Retina (tissue), 1 donor: ENCODE results near the gene ADAMTS2.

Experiments used
- DNase-seq: peaks from one replicate; pipeline ENCODE4 v3.0.0-alpha.2; 2016

The ADAMTS2 gene

DNA sequence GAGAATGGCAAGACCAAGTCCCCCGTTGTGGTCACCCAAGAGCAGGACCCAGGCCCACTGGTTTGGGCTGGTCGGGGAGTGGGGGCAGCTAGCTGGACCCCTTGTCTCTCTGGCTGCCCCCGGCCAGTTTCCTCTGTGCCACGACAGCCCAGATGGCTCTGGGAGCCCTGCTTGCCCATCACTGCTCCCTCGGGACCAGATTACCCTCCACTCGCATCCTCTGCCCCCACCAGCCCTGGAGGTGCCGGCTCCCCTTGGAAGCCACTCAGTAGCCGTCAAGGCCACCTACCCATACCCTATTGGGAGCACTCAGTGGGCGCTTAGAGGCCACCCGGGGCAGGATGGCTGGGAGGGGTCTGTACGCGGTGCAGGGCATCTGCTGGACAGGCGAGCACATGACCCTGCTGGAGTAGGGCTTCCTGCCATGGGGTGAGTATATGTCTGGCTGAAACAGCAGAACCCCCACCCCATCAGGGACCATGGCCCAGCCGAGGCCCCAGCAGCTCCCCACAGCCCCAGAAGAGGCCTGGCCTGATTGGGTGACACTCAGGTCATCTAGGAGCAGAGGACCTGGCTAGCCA, 215.1 kb downstream of the ADAMTS2 start:
- no peak for DNase-seq

DNA sequence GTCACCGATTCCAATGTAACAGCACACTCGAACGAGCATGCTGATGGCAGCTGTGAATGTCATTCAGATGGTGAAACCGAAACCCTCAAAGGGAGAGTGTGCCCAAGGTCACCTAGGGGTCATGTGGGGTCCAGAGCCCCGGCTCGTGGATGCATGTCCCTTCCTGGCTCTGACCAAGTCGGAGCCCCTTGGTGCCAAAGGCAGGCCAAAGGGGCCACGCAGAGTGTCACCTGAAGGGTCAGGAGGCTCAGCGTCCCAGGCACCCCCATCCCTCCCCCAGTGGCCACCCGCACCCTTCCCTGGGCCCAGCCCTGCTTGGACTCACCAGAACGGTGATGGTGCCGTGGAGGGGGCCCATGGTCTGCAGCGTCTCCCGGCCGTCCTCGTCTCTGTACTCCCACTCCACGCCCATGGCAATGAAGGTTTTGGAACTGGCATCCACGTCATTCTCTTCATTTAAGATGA, 215.6 kb downstream of the ADAMTS2 start:
- no peak for DNase-seq

DNA sequence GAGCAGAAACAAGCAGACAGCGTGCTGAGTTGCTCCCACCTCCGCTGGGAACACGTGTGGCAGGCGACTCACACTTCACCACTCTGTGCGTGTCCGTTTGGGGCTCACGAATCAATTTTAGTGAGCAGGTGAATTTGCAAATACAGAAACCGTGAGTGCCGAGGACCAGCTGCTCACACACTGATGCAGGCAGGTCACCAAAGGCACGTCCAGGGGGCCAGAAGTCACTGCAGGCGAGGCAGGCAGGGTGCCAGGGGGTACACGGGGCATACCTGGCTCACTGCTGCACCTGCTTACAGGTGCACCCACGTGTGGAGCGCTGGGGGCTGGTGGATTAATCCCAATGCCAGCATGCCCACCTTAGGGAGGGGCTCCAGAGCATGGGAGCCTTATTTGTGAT, 216.3 kb downstream of the ADAMTS2 start:
- no peak for DNase-seq

DNA sequence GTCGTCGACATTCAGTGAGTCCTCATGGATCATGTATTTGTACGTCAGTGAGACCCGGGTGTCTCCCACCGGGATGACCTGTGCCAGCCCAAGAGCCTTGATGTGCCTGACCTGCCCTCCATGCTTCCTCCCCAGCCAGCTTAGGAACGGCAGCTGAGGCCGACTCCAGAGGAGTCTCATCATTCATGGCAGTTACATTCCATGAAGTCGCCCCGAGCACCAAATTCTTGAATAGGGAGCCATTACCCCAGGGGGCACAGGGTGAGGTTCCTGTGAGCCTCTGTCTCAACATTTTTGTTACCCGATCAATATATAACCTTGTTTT, 217.3 kb downstream of the ADAMTS2 start:
- DNase-seq: no peak

DNA sequence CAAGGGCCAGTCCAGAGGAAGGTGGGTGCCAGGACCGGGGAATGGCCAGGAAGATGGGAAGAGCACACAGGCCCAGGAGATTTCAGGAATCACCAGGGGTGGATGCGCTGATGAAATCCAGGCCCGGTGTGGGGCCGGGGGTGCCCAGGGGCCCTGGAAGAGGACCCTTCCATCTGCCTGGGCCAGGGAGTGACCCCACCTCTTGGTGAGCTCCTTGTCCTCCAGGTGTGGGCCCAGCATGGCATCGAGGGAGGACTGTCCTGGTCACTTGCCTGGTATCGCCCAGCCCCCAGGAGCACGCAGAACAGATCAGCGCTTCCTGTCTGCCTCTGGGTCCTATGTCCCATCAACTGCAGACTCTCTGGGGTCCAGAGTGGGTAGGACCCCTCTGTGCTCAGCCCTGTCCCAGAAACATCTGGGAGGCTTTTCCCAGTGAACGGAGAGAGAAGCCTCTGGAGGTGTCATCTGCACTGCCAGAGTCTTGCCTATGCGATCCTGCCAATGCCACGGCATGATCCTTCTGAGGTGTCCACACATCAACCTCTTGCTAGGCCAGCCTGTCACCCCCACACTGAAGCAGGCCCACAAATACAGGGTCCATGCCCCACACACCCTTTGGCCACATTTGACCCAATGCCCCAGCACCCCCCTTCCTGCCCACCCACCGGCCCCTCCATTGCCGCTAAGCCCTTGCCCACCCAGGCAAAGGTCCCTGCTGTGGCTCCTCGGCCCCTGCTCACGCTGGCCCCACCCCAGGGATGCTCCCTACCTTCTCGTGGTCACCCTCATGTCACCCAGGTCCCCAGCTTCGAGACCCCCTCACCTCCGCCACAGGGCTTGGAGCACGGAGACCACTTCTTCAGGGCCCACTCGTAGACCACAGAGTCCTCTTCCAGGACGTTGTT, 217.9 kb downstream of the ADAMTS2 start:
- DNase-seq: no peak

DNA sequence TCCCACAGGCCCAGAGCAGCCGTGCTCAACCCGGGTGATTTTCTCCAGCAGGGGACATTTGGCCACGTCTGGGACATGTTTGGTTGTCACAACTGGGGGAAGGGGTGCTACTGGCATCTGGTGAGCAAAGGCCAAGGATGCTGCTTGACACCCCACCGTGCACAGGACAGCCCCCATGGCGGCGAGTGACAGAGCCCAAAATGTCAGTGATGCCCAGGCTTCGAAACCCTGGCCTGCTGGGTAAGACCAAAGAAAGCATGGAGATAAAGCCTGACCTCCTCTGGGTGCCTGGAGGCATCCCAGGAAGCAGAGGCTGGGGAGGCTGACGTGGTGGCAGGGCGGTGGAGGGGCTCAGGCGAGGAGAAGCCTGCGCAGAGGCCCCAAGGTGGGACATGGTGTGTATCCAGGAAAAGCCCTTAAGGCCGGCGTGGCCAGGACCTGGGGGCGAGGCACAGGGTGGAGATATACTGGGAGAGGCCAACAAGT, 218.7 kb downstream of the ADAMTS2 start:
- no peak for DNase-seq

DNA sequence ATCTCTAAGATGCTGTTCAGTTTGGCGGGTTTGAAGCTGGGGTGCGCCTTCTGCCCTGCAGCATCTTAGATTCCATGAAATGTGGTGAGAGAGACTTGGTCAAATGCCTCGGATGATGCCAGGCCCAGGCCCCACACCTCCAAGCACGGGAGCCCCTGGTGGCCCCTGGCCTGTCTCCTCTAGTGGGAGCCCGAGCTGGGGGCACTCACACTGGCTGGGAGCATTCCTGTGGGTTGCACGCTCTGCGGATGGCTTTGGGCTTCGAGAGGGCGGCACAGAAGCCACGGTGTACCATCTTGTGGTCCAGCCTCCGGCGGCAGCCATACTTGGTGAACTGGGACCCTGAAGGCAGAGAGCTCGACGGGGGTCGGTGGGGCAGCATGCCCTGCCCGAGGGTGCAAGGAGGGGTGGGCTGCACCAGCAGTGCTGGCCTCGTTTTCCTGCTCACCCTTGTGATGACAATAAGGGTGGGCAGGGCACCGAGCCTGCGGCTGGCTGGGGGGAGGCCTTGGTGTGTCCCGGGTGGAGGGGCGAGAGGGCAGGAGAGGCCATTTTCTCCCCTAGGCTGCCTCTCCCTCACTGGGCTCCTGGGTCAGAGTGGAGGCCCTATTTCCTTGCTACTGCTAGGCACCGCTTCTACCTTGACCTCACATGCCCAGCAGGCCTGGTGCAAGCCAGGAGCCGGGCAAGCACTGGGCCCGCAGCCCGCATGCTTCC, 219.3 kb downstream of the ADAMTS2 start:
- no peak for DNase-seq

DNA sequence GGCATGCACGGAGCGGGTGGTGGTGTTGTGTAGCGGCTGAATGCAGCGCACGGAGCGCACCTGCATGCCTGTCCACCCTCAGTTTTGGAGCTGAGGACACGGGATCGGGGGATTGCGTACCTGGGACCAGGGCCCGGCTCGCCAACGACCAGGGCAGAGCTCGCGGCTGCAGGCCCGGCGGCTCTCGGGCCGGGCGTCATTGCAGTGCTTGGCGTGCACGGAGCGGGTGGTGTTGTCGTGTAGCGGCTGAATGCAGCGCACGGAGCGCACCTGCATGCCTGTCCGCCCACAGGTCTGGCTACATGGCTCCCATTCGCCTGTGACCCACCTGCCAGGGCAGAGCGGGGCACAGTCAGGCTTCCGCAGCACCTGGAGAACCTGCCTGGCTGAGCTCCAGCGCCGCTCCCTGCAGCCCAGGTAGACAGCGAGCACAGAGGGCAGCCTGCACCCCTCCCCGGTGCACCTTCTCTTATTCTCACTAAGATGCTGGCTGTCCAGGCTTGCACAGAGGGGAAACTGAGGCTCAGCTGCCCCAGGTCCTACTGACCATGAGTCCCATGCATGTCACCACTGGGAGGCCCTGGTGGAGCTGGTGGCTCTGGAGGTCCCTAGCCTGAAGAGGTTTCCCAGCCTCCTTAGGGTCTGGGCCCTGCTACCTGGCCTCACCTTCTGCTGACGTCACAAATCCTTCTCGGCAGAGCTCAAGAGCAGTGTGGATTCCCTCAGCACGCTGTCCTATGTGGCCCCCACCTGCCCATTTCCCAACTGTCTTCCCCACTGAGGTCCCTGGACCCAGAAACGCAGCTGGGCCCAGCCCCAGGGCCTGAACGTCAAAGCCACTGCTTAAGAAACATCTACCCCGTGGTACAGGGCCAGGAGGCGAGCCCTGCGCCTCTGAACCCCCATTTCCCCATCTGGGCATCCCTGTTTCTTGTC, 220.1 kb downstream of the ADAMTS2 start:
- no peak for DNase-seq

DNA sequence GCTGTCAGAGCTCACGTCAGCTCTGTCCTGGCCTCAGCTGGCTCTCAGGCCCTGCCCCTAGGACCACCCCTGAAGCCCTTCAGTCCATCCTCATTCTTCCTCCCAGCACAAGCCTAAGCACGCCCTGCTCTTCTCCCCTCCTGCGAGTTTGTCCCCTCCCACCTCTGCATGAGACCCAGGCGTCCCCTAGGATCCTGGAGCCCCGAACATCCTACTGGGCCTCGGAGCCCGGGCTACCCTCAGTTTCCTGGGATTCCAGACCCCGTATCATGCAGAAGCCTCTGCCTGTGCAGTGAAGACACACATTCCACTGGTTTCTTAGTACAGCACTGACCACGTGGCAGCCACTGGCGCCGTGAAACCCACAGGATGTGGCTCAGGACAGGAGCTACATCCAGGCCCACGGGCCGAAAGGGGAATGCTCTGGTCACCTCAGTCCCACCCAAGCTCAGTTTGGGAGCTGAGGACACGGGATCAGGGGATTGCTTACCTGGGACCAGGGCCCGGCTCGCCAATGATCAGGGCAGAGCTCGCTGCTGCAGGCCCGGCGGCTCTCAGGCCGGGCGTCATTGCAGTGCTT, 220.9 kb downstream of the ADAMTS2 start:
- no peak for DNase-seq

DNA sequence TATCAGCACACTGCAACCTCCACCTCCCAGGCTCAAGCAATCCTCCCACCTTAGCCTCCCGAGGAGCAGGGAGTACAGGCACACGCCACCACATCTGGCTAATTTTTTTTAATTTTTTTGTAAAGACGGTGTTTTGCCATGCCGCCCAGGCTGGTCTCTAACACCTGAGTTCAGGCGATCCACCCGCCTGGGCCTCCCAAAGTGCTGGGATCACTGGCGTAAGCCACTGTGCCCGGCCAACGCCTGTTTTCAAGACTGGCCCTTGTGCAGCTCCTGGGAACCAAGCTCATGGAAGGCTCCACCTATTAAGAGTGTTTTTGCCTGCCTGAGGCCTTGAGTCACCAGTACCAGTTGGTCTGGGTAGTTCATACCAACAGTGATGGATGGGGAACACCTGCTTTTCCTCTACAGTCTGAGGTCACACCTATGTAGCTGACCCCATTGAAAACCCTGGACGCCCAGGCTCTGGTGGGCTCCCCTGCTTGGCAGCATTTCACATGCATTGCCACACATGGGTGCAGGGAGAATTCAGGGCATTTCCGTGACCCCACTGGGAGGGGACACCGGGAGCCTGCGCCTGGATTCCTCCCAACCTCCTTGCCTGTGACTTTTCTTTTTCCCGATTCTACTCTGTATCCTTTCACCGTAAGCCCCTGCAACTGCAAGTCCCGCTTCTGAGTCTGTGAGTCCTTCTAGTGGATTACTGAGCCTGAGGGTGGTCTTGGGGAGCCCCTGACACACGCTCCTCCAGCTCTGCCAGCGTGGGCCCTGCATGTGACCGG, 221.6 kb downstream of the ADAMTS2 start:
- no peak for DNase-seq

DNA sequence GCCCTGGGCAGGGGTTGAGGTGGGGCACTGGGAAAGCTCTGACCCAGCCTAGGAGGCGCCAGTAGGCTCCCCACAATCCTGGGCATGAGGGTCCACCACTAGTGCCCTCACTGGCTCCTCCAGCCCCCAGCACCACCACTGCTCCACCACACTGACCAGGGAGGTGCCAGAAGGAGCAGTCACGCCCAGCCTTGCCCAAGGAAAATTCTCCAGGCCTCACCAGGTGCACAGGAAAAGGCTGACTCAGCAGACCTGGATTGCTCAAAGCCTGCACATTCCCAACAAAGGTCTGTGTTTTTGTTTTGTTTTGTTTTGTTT, 222.2 kb downstream of the ADAMTS2 start:
- DNase-seq: no peak

DNA sequence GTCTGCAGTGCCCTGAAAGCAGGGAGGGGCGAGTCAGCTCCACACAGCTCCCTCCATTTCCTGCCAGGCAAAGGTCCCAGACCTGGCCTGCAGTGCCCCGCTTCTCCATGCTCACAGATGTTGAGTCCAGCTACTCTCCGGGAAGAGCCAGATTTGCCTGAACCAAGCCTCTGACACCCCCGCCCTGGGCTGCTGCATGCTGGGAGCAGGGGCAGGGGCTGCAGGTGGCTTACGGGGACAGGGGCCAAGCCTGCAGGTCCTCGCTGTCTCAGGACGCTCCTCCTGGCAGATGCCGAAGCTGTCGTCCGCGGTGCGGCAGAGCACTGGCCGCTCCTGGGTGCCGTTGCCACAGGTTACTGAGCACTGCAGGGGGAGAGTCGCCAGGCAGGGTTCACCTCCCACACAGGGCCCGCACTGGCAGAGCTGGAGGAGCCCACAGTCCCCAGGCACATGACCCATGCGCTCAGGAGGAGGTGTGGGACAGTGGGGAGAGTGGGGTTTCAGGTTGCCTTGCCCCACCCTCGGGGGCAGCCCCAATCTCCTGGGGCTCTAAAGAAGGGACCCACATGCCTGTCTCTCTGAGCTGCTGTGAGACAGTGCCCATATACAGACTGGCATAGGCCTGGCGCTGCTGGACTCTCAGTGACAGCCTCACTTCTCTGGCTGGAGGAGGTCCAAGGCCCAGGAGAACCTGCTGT, 222.7 kb downstream of the ADAMTS2 start:
- DNase-seq: no peak

DNA sequence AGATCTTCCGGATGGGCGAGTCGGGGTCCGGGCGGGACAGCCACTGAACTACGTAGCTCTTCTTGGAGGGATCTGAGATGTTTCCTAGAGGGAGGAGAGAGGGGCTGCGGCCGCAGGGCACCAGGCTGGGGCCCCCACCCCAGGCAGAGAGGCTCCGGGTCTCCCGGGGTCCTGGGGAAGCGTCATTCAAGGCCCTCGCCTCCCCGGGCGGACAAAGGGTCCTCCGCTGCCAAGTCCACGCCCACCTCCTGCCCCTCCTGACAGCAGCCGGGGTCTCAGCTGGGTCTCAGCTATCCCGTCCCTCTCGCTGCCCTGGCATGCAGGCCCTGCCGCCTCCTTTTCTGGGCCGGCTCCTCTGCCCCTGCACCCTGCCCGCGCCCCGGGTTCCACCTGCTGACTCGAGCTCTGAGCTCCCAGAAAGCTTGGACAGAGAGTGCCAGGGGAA, 223.6 kb downstream of the ADAMTS2 start:
- no peak for DNase-seq

DNA sequence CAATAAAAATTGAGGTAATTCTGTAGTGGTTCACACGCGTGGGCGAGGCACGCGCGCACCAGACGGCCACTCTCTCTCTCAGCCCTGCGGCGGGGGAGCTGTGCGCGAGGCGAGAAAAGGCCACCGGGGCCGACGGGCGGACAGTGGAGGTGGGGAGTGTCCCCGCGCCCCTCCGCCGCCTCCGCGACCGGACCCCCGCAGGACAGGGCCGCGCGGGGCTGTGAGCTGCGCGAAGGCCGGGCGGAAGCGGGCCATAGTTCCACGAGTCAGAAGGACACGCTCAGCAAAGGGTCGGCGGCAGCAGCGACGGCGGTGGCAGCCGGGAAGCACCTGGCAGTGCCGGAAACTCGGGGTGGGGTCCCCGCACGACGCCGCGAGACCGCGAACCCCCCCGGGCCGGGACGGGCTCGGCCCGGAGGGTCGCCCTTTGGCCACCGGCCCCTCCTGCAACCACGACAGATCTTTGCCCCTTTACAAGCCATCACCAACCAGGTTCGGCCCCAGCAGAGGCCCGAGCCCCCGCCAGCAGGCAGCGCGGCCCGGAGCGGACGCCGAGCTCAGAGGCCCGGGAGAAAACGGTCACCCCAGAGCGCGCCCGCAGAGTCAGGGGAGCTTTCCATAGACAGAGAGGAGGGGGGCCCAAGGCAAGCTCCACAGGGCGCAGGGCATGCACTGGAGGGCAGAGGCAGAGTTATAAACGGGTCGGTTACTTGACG, 224.2 kb downstream of the ADAMTS2 start:
- DNase-seq: no peak

DNA sequence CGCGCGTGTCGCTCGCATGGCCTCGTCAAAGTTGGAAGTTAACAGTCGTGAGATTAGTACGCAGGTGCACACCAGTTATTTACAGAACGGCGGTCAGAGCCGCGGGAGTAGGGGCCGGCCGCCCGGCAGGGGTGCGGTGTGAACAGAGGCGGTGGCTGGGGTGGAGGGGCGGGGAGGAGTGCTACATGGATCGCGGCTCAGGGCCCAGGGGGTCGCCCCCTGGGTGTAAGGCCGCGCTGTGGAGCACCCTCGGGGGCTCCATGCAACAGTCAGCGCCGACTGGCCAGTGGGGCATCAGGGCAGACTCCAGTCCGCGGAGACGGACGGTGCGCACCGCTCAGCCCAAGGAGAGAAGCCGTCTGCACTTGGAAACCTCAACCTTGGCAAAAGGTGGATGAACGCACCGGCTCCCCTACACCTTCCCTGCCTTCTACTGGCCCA, 224.8 kb downstream of the ADAMTS2 start:
- no peak for DNase-seq

DNA sequence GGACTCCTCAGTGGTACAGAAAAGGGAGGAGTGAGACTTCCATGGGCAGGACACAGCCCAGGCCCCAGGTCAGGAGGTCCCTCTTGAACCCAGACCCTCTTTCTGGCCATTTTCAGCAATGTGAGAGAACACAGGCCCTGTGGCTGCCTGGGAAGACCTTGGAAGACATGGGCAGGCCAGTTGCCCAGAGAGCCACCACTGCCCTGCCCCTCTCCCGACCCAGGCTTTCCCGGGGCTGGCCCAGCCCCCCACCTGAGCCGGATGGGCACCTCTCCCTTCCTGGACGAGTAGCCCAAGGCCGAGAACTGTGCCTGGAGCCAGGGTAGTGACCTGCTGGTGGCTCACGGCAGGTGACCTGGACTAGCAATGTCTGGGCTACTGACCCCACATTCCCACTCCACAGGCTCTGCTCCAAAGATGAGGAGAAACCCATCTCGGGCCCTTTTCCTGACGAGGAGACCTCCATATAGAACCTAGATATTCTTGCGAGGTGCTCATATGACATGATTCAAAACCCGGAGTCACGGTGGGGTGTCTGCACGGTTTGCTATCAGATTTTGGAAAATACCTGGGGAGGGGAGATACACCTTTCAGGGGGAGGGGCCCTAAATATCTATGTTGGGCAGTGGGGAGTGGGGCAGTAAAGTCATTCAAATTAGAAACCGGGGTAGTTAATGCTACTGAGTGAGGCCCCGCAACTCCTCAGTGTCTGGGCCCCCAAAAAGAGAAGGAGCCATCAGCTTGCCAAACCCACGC, 225.7 kb downstream of the ADAMTS2 start:
- DNase-seq: no peak

DNA sequence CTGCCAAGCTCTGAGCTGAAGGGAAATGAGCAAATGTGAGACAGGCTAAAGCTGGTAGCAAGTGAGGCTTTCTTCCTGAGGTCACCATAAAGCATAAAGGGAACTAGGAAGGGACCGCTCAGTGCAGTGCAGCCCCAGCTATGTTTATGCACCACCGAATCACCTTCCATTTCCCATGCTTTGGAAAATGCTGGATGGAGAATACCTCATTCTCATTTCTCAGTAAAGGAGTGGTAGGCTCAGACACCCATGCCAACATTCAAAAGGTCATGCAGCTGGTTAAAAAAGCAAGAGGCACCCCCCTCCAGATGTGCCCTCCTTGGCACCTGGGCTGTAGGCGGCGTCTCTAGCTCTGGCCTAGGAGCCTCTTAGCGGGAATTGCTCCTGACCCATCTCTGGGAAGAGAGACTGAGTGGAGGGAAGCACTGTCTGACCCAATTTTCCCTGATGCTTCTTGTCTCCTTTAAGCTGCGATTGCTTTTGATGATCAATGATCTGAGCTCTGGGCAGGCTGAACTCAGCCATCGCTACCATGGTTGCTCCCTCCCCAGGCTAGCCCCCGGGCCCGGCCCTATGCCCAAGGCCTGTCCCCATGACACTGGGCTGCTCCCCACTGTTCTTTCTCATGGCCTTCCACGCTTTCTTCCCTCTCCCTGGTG, 226.4 kb downstream of the ADAMTS2 start:
- DNase-seq: no peak

DNA sequence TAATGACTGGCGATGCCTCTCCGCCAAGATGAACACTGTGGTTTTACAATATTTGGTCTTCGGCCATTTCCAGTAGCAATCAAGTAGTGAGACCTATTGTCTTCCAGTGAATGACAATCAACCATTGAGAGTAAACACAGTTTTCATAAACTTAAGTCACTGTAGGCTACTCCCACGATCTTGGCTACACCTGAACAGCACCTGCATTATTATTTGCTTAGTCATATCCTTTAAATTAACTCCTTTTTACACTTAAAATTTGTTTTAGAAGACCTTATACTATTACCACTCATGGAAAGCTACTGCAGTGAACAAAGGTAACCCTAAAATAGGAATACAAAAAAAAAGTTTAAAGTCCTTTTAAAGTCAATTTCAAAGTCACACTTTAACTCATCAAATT, 226.9 kb downstream of the ADAMTS2 start:
- DNase-seq: no peak
